ENCODE data around the gene CDH23. TPM values are rescaled to one million over a fixed set of nuclear protein-coding genes. Genes with fewer than 3 reads are reported as not detected.

CDH23 gene
- total and polyA plus RNA-seq, 8 donors, result 1.8 to 22.8 (median 3.0) TPM

- DNase-seq (no peak), ATAC-seq (no peak)
- intact Hi-C loops (cut with DNase I), result no loop called here
- H3K4me3 ChIP-seq, result no peak overlapping the region
- H3K36me3 ChIP-seq, result no peaks in the 10 kb centered on the region
- H3K9me3 ChIP-seq, result no peaks in the 10 kb centered on the region
- TF ChIP-seq, protein P1, sequence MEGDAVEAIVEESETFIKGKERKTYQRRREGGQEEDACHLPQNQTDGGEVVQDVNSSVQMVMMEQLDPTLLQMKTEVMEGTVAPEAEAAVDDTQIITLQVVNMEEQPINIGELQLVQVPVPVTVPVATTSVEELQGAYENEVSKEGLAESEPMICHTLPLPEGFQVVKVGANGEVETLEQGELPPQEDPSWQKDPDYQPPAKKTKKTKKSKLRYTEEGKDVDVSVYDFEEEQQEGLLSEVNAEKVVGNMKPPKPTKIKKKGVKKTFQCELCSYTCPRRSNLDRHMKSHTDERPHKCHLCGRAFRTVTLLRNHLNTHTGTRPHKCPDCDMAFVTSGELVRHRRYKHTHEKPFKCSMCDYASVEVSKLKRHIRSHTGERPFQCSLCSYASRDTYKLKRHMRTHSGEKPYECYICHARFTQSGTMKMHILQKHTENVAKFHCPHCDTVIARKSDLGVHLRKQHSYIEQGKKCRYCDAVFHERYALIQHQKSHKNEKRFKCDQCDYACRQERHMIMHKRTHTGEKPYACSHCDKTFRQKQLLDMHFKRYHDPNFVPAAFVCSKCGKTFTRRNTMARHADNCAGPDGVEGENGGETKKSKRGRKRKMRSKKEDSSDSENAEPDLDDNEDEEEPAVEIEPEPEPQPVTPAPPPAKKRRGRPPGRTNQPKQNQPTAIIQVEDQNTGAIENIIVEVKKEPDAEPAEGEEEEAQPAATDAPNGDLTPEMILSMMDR (IDR thresholded peaks at IDR 0.05), result no peak
- no peaks in the 10 kb centered on the region for H3K4me1 ChIP-seq
- no peak overlapping the region for H3K27ac ChIP-seq
- H3K27me3 ChIP-seq, result peaks cover 0 to 9% of the 10 kb centered on the region in 2 donors
Observed at GRCh38 chr10:71427246-71427645, 30.5 kb downstream of the CDH23 start.

DNA sequence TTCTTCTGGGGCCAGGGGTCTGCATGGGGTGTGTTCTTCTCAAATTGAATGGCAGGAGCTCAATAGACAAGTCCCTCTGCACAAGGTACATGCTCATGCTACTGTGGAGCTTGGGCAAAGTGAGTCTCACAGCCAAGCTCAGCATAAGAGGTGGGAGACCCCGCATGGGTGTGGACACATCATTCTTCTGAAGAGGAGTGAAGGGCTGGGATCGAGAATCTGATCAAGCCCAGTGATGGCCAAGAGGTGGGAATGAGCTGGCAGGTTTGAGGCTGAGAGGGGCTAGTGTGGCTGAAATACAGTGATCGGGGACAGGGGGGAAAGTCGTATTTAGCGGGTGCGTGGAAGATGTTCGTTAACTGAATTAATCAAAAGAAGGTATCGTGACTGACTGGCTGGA is 32.6 kb downstream of the CDH23 start:
- Histone ChIP-seq H3K27ac (no peak overlapping the region), H3K4me3 (no peak overlapping the region), H3K27me3 (no peaks in the 10 kb centered on the region), H3K36me3 (no peaks in the 10 kb centered on the region), H3K4me1 (no peaks in the 10 kb centered on the region), H3K9me3 (no peaks in the 10 kb centered on the region)
- ATAC-seq (no peak), DNase-seq (no peak)
- intact Hi-C loops (cut with DNase I), result no loop called here
- TF ChIP-seq, protein P1 (IDR thresholded peaks at IDR 0.05), result no peak

GRCh38 chr10:71429929-71430328 is 33.2 kb downstream of the CDH23 start:
- intact Hi-C loops (cut with DNase I), result no loop called here
- H3K4me3 ChIP-seq, result no peak overlapping the region

GRCh38 chr10:71431239-71432100 is 34.8 kb downstream of the CDH23 start:
- no peaks in the 10 kb centered on the region for H3K27me3 ChIP-seq
- no peak overlapping the region for H3K27ac ChIP-seq
- H3K9me3 ChIP-seq, result no peaks in the 10 kb centered on the region
- H3K4me1 ChIP-seq, result peaks cover 0 to 11% of the 10 kb centered on the region in 2 donors
- H3K36me3 ChIP-seq, result no peaks in the 10 kb centered on the region
- TF ChIP-seq, protein P1 (IDR thresholded peaks at IDR 0.05), result no peak
- H3K4me3 ChIP-seq, result no peak overlapping the region
- ATAC-seq (no peak), DNase-seq (peak in 2 of 4 donors; percentile 13 to 39)
- intact Hi-C loops (cut with DNase I), result no loop called here

More at GRCh38 chr10:71429929-71430328, 33.2 kb downstream of the CDH23 start:
- Histone ChIP-seq H3K27ac (no peak overlapping the region), H3K36me3 (no peaks in the 10 kb centered on the region), H3K4me1 (no peaks in the 10 kb centered on the region), H3K27me3 (no peaks in the 10 kb centered on the region), H3K9me3 (no peaks in the 10 kb centered on the region)
- TF ChIP-seq, protein P1 (IDR thresholded peaks at IDR 0.05), result no peak
- DNase-seq, result no peak
- ATAC-seq, result no peak

- H3K36me3 ChIP-seq, result no peaks in the 10 kb centered on the region
- no peaks in the 10 kb centered on the region for H3K9me3 ChIP-seq
- intact Hi-C loops (cut with DNase I), result no loop called here
- no peak for DNase-seq
- no peak overlapping the region for H3K4me3 ChIP-seq
- no peaks in the 10 kb centered on the region for H3K27me3 ChIP-seq
- TF ChIP-seq, protein P1 (IDR thresholded peaks at IDR 0.05), result no peak
- no peak overlapping the region for H3K27ac ChIP-seq
- no peak for ATAC-seq
- peaks cover 0 to 12% of the 10 kb centered on the region in 2 donors for H3K4me1 ChIP-seq
Observed at GRCh38 chr10:71432101-71432905, 35.6 kb downstream of the CDH23 start.
